ENCODE data around the gene FEZF1. TPM values are rescaled to one million over a fixed set of nuclear protein-coding genes. Genes with fewer than 3 reads are reported as not detected.

FEZF1 gene
- total RNA-seq = not detected in 2 replicates

GRCh38 chr7:122304319-122304975, at the start of gene FEZF1:
Gene FEZF1 (minus strand): TSS chr7:122304750. CDS start chr7:122304437, 313 bp downstream.

Other genes starting within 250 kb of the FEZF1 start
- gene AASS, start 160.5 kb downstream of the FEZF1 start, total RNA-seq = 13.4 and 18.9 TPM in 2 replicates